Measurements from ENCODE around the gene KAZN.

KAZN gene

DNA sequence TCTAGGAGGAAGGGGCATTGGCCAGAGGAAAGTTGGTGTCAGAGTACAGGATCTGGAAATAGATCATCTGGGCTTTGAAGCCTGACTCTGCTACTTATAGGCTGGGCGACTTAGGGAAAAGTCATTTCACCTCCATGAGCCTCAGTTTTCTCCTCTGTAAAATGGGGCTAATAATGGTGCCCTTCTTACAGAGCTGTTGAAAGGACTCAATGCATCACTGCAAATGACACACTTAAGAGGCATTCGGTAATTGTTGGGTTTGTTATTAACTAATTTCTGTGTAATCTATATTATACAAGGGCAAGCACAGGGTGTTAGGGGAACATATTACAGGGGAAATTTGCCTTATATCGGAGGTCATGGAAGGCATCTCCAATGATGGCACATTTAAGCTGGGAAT is 96.1 kb downstream of the KAZN start:
- TF ChIP-seq, protein P1, sequence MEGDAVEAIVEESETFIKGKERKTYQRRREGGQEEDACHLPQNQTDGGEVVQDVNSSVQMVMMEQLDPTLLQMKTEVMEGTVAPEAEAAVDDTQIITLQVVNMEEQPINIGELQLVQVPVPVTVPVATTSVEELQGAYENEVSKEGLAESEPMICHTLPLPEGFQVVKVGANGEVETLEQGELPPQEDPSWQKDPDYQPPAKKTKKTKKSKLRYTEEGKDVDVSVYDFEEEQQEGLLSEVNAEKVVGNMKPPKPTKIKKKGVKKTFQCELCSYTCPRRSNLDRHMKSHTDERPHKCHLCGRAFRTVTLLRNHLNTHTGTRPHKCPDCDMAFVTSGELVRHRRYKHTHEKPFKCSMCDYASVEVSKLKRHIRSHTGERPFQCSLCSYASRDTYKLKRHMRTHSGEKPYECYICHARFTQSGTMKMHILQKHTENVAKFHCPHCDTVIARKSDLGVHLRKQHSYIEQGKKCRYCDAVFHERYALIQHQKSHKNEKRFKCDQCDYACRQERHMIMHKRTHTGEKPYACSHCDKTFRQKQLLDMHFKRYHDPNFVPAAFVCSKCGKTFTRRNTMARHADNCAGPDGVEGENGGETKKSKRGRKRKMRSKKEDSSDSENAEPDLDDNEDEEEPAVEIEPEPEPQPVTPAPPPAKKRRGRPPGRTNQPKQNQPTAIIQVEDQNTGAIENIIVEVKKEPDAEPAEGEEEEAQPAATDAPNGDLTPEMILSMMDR (IDR thresholded peaks at IDR 0.05; ENCODE audit: low read depth, low read length) = no peak
- DNase-seq (ENCODE audit: extremely low read depth, low read depth) = no peak

DNA sequence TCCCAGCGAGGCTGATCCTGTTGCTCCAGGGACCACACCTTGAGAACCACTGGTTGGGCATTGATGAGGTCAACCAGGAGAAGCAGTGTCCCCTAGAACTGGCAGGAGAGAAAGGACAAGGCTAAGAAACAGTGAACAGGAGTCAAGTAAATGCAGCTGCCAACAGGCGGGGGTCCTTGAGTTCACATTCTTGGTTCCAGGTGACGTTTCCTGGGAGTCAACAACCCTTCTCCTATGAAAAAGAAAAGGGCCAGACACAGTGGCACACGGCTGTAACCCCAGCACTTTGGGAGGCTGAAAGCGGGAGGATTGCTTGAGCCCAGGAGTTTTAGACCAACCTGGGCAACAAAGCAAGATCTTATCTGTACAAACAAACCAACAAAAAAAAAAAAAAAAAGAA is 98.3 kb downstream of the KAZN start:
- TF ChIP-seq, protein P1 (IDR thresholded peaks at IDR 0.05; ENCODE audit: low read depth, low read length) = no peak
- DNase-seq (ENCODE audit: extremely low read depth, low read depth) = no peak

DNA sequence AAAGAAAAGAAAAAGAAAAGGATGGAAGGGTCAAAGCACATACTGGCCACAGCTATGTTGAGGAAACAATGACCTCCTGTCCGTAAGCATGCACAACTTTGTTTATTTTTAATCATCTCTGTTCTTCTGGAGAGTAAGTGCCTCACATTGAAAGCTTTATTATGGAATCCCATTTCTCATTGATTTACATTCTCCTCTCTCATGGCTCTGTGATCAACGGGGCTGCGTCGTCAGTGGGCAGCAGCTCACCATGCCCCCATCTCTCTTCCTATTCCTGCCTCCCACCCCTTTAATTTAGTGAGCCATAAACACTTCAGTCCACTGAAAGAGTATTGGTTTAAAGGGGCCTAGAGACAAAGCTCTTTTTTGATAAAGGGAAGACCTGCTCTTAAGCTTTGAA is 98.9 kb downstream of the KAZN start:
- DNase-seq (ENCODE audit: extremely low read depth, low read depth) = no peak
- TF ChIP-seq, protein P1 (IDR thresholded peaks at IDR 0.05; ENCODE audit: low read depth, low read length) = no peak

DNA sequence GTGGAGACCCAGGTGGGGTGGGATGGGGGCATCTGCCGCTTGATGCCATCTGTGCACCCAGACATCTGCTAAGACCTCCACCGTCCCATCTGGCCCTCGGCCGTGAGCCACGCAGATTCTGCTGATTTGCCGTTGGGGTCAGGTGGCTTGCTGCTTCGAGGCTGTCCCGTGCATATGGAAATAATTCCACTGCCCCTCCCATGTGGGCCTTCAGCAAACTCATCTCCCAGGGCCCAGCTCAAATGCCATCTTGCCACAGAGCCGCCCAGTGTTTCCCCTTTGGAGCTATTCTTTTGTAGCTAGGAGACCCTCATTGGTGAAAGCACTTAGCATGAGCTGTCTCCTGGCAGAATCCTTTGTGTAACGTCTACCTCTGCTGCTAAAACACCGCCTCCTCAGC is 99.8 kb downstream of the KAZN start:
- DNase-seq (ENCODE audit: extremely low read depth, low read depth) = no peak
- TF ChIP-seq, protein P1 (IDR thresholded peaks at IDR 0.05; ENCODE audit: low read depth, low read length) = no peak

DNA sequence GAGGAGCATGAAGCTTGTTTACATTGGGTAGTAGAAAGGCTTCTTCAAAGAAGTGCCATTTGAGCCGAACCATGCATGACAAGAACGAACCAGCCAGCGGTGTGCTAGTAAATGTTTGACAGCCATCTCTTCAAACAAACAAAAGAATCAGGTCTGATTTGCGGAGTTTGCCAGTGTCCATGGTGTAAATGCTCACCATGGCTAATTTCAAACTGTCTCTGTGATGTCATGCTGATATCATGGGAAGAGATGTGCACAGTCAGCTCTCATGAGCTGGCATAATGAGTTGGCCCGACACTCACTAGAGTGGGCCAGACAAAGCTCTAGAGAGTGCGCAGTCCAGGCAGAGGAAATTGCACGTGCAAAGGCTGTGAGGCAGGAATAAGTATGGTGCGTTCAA is 101.1 kb downstream of the KAZN start:
- no peak for DNase-seq (ENCODE audit: extremely low read depth, low read depth)
- TF ChIP-seq, protein P1 (IDR thresholded peaks at IDR 0.05; ENCODE audit: low read depth, low read length) = no peak

DNA sequence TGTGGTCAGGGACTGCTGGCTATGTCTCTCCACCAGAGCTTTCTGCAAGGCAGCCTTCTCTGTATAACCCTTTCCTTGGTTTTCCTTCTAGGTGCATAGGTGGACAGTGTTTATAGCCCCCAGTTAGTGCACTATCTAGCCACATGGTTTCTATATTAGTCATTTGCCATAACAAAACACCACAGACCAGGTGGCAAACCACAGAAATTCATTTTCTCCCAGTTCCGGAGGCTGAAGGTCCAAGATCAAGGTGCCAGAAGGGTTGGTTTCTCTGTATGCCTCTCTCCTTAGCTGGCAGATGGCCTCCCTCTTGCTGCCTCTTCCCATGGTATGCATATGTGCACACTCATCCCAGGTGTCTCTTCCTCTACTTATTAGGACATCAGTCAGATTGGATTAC is 106.4 kb downstream of the KAZN start:
- TF ChIP-seq, protein P1 (IDR thresholded peaks at IDR 0.05; ENCODE audit: low read depth, low read length) = no peak
- DNase-seq (ENCODE audit: extremely low read depth, low read depth) = no peak

DNA sequence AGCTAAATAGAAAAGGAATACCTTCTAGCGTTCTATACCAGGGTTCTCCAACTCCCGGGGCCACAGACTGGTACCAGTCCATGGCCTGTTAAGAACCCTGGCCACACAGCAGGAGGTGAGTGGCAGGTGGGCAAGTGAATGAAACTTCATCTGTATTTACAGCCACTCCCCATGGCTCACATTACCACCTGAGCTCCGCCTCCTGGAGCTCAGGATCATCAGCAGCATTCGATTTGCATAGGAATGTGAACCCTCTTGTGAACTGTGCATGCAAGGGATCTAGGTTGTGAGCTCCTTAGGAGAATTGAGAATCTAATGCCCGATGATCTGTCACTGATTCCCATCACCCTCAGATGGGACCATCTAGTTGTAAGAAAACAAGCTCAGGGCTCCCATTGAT is 107.3 kb downstream of the KAZN start:
- TF ChIP-seq, protein P1 (IDR thresholded peaks at IDR 0.05; ENCODE audit: low read depth, low read length) = no peak
- DNase-seq (ENCODE audit: extremely low read depth, low read depth) = no peak
